WTC11 (cell line): Measurements from ENCODE around the gene AGO4. TPM values are rescaled to one million over a fixed set of nuclear protein-coding genes. Genes with fewer than 3 reads are reported as not detected.

Experiments used
- ATAC-seq: fragments of 200-7000 bp; cut with Tn5 transposase; 2 replicates; pipeline ENCODE4 v1.10.0; 2021; ENCODE audit warnings: mild to moderate bottlenecking, moderate library complexity
- CTCF ChIA-PET: fragments of 300-600 bp; sonication (Branson Sonifier 250); formaldehyde crosslinking; loops from one replicate; lab custom pipeline; 2021; ENCODE audit warnings: antibody characterized with exemption; lab: Charles Lee
- POLR2A ChIA-PET: fragments of 350-600 bp; sonication (Branson Sonifier 250); formaldehyde crosslinking; loops from one replicate; lab custom pipeline; 2021; ENCODE audit warnings: antibody characterized with exemption; lab: Charles Lee
- DNase-seq: peaks from one replicate; pipeline ENCODE4 v3.0.0; 2021; ENCODE audit warnings: low spot score
- H3K27ac Mint-ChIP-seq: 2 replicates; pipeline ENCODE4 v1.8.0; 2021; ENCODE audit warnings: mixed read lengths
- H3K27me3 Mint-ChIP-seq: 2 replicates; pipeline ENCODE4 v1.8.0; 2021; ENCODE audit warnings: low read depth, mild to moderate bottlenecking, moderate library complexity, mixed read lengths
- H3K36me3 Mint-ChIP-seq: 2 replicates; pipeline ENCODE4 v1.8.0; 2021; ENCODE audit warnings: mixed read lengths
- H3K4me1 Mint-ChIP-seq: 2 replicates; pipeline ENCODE4 v1.8.0; 2022; ENCODE audit warnings: mixed read lengths
- H3K4me3 Mint-ChIP-seq: 2 replicates; pipeline ENCODE4 v1.8.0; 2021; ENCODE audit warnings: mild to moderate bottlenecking, moderate library complexity, mixed read lengths
- H3K9me3 Mint-ChIP-seq: 2 replicates; pipeline ENCODE4 v1.8.0; 2021; ENCODE audit warnings: mixed read lengths
- CTCF ChIP-seq: fragments of 200-600 bp; IDR thresholded peaks from 2 replicates; pipeline ENCODE4 v1.8.0; 2022; ENCODE audit warnings: antibody characterized with exemption
- E2F1 ChIP-seq: sonication (generic); formaldehyde crosslinking; IDR thresholded peaks from 2 replicates; pipeline ENCODE4 v1.8.0; 2022; ENCODE audit warnings: mild to moderate bottlenecking, missing genetic modification reagents
- E2F5 ChIP-seq: sonication (generic); formaldehyde crosslinking; IDR thresholded peaks from 2 replicates; pipeline ENCODE4 v1.8.1; 2022; ENCODE audit warnings: mild to moderate bottlenecking, moderate library complexity, missing genetic modification reagents
- EMX1 ChIP-seq: fragments of 250-450 bp; sonication (Bioruptor Pico); IDR thresholded peaks from 2 replicates; pipeline ENCODE4 v1.8.0; 2021; ENCODE audit warnings: mild to moderate bottlenecking
- HMGXB4 ChIP-seq: sonication (generic); formaldehyde crosslinking; IDR thresholded peaks from 2 replicates; pipeline ENCODE4 v1.8.1; 2023; ENCODE audit warnings: mild to moderate bottlenecking, moderate library complexity, missing genetic modification reagents
- KAT7 ChIP-seq: sonication (generic); formaldehyde crosslinking; IDR thresholded peaks from 2 replicates; pipeline ENCODE4 v1.8.1; 2023; ENCODE audit warnings: missing genetic modification reagents, mild to moderate bottlenecking, borderline replicate concordance
- MYBL2 ChIP-seq: sonication (generic); formaldehyde crosslinking; IDR thresholded peaks from 2 replicates; pipeline ENCODE4 v1.8.1; 2023; ENCODE audit warnings: mild to moderate bottlenecking, moderate library complexity, missing genetic modification reagents
- NR2C2 ChIP-seq: sonication (generic); formaldehyde crosslinking; IDR thresholded peaks from 2 replicates; pipeline ENCODE4 v1.8.0; 2022; ENCODE audit warnings: mild to moderate bottlenecking, missing genetic modification reagents
- NR3C1 ChIP-seq: sonication (generic); formaldehyde crosslinking; conservative IDR thresholded peaks from 2 replicates; pipeline ENCODE4 v1.8.1; 2023; ENCODE audit warnings: low read depth, mild to moderate bottlenecking, missing genetic modification reagents
- RELA ChIP-seq: sonication (generic); formaldehyde crosslinking; IDR thresholded peaks from 2 replicates; pipeline ENCODE4 v1.8.1; 2022; ENCODE audit warnings: missing genetic modification reagents, mild to moderate bottlenecking, borderline replicate concordance
- RORB ChIP-seq: fragments of 250-450 bp; sonication (Bioruptor Pico); IDR thresholded peaks from 2 replicates; pipeline ENCODE4 v1.9.0; 2021; ENCODE audit warnings: mild to moderate bottlenecking
- SMAD3 ChIP-seq: sonication (generic); formaldehyde crosslinking; IDR thresholded peaks from 2 replicates; pipeline ENCODE4 v1.8.0; 2022; ENCODE audit warnings: missing genetic modification reagents, mild to moderate bottlenecking, borderline replicate concordance
- SOX15 ChIP-seq: fragments of 250-450 bp; sonication (Bioruptor Pico); IDR thresholded peaks from 2 replicates; pipeline ENCODE4 v1.9.0; 2021; ENCODE audit warnings: mild to moderate bottlenecking
- SP1 ChIP-seq: sonication (generic); formaldehyde crosslinking; conservative IDR thresholded peaks from 2 replicates; pipeline ENCODE4 v1.8.1; 2022; ENCODE audit warnings: missing genetic modification reagents
- TCF7 ChIP-seq: sonication (generic); formaldehyde crosslinking; IDR thresholded peaks from 2 replicates; pipeline ENCODE4 v1.8.0; 2022; ENCODE audit warnings: mild to moderate bottlenecking, low read depth, missing genetic modification reagents, moderate library complexity
- TP53 ChIP-seq: sonication (generic); formaldehyde crosslinking; IDR thresholded peaks from 2 replicates; pipeline ENCODE4 v1.8.1; 2023; ENCODE audit warnings: mild to moderate bottlenecking, missing genetic modification reagents
- USF1 ChIP-seq: sonication (generic); formaldehyde crosslinking; IDR thresholded peaks from 2 replicates; pipeline ENCODE4 v1.8.0; 2022; ENCODE audit warnings: mild to moderate bottlenecking, missing genetic modification reagents
- USF2 ChIP-seq: sonication (generic); formaldehyde crosslinking; IDR thresholded peaks from 2 replicates; pipeline ENCODE4 v1.8.1; 2023; ENCODE audit warnings: mild to moderate bottlenecking, missing genetic modification reagents, moderate library complexity
- ZBTB21 ChIP-seq: sonication (generic); formaldehyde crosslinking; IDR thresholded peaks from 2 replicates; pipeline ENCODE4 v1.8.1; 2023; ENCODE audit warnings: mild to moderate bottlenecking, missing genetic modification reagents, borderline replicate concordance
- ZBTB43 ChIP-seq: sonication (generic); formaldehyde crosslinking; IDR thresholded peaks from 2 replicates; pipeline ENCODE4 v1.8.1; 2023; ENCODE audit warnings: mild to moderate bottlenecking, missing genetic modification reagents
- ZNF416 ChIP-seq: fragments of 250-450 bp; sonication (Bioruptor Pico); IDR thresholded peaks from 2 replicates; pipeline ENCODE4 v1.9.0; 2021; ENCODE audit warnings: mild to moderate bottlenecking, inconsistent platforms
- ZNF425 ChIP-seq: fragments of 250-450 bp; sonication (Bioruptor Pico); conservative IDR thresholded peaks from 2 replicates; pipeline ENCODE4 v1.9.0; 2021; ENCODE audit warnings: mild to moderate bottlenecking
- ZNF512 ChIP-seq: sonication (generic); formaldehyde crosslinking; IDR thresholded peaks from 2 replicates; pipeline ENCODE4 v1.8.1; 2022; ENCODE audit warnings: missing genetic modification reagents, borderline replicate concordance
- total RNA-seq: library from RNA; stranded (reverse); gene quantifications from 3 replicates; pipeline ENCODE4 v1.2.3, GENCODE V29; 2021

Gene AGO4
- total RNA-seq, 1 experiment from 2014 or later = 8.7 TPM

DNA sequence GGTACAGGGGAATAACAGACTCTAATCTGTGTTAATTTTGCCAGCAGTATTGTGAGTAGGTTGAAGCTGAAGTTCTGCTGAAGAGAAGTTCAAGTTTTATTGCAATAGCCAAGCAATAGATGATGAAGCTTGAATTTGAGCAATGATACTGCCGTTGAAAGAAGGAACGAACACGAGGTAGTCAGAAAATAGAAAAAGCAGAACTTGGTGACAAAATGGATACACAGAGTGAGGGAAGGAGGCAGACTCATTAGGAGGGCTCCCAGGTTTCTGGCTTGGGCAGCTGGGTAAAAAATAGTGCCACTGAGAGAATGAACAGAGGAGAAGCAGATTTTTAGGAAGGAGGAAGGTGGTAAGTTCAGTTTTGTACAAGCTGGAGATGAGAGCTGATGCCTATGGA, 52.9 kb downstream of the AGO4 start:
- DNase-seq = no peak
- no peak for TF ChIP-seq SP1 (CRISPR knock-in tag)
- no peak for TF ChIP-seq NR3C1 (CRISPR knock-in tag)
- TF ChIP-seq ZNF416 = no peak
- no peak for TF ChIP-seq RORB (CRISPR knock-in tag)
- no peak for TF ChIP-seq TCF7 (CRISPR knock-in tag)
- TF ChIP-seq SOX15 (CRISPR knock-in tag) = no peak
- no peak for TF ChIP-seq USF2
- no peak for TF ChIP-seq KAT7 (CRISPR knock-in tag)
- no peak for TF ChIP-seq RELA (CRISPR knock-in tag)
- no peak for TF ChIP-seq CTCF
- no peak for TF ChIP-seq E2F1
- no peak for TF ChIP-seq ZNF425 (CRISPR knock-in tag)
- TF ChIP-seq MYBL2 = no peak
- no peak for TF ChIP-seq ZNF512 (CRISPR knock-in tag)
- no peak for TF ChIP-seq NR2C2 (CRISPR knock-in tag)
- no peak for TF ChIP-seq SMAD3 (CRISPR knock-in tag)
- TF ChIP-seq ZBTB43 (CRISPR knock-in tag) = no peak
- no peak for TF ChIP-seq ZBTB21 (CRISPR knock-in tag)
- Mint-ChIP-seq H3K4me1 (peaks cover 7% of the 10 kb centered on the region), H3K27me3 (no peaks in the 10 kb centered on the region), H3K9me3 (no peaks in the 10 kb centered on the region), H3K4me3 (no peak overlapping the region), H3K36me3 (no peaks in the 10 kb centered on the region), H3K27ac (no peak overlapping the region)
- ChIA-PET POLR2A (no interaction called here), CTCF (interaction anchor here (0.6 to 0.8 kb wide), 2 partner anchors 12 to 23 kb away, joined by 3 read pairs; partner anchors contain the start of gene AGO1)
- no peak for ATAC-seq

DNA sequence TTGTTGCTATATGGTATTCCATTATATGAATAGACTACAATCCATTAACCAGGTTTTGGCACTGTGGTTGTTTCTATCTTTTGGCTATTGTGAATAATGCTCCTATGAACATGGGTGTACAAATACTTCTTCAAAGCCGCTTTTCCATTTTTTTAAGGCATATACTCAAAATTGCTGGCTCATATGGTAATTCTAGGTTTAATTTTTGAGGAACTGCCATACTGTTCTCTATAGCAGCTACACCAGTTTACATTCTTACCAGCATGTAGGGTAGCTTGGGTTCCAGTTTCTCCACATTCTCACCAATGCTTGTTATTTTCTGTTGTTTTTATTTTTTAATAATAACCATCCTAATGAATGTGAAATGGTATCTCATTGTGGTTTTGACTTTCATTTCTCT, 55.3 kb downstream of the AGO4 start:
- TF ChIP-seq HMGXB4 (CRISPR knock-in tag) = no peak
- no peak for TF ChIP-seq EMX1
- no peak for TF ChIP-seq USF1 (CRISPR knock-in tag)
- no peak for TF ChIP-seq E2F5 (CRISPR knock-in tag)
- TF ChIP-seq MYBL2 = no peak
- no peak for TF ChIP-seq TP53
- CTCF ChIA-PET = interaction anchor here (0.9 kb wide), 1 partner anchor 20 kb away, joined by 3 read pairs; the partner anchor contains the start of gene AGO1
- POLR2A ChIA-PET = no interaction called here
- H3K36me3 Mint-ChIP-seq = no peaks in the 10 kb centered on the region
- ATAC-seq (no peak), DNase-seq (no peak)
- H3K9me3 Mint-ChIP-seq = no peaks in the 10 kb centered on the region
- no peak overlapping the region for H3K27ac Mint-ChIP-seq
- H3K4me3 Mint-ChIP-seq = no peak overlapping the region
- no peaks in the 10 kb centered on the region for H3K27me3 Mint-ChIP-seq
- no peaks in the 10 kb centered on the region for H3K4me1 Mint-ChIP-seq
